ENCODE data around the gene ADARB2.
"Not testable (repeated sequence)": the region's sequence is repeated elsewhere in the genome, so short reads cannot be mapped to it uniquely, and the experiment has no call there.

Gene ADARB2

DNA sequence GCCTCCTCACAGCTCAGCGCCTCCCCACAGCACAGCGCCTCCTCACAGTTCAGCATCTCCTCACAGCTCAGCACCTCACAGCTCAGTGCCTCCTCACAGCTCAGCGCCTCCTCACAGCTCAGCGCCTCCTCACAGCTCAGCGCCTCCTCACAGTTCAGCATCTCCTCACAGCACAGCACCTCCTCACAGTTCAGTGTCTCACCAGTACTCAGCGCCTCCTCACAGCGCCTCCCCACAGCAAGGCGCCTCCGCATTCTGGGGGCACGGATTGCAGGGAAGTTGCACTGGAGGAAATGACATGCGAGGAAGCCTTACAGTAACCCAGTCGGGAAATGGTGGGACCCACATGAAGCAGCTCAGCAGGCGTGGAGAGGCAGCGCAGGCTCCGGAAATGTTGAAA is 409.6 kb downstream of the ADARB2 start:
- DNase-seq (ENCODE audit: low spot score), result no peak
- no peak for TF ChIP-seq CTCF (conservative IDR thresholded peaks at IDR 0.05; ENCODE audit: low read depth)
- CTCF ChIA-PET, result no interaction called here
- no peak overlapping the region for H3K27ac ChIP-seq
- POLR2A ChIA-PET (ENCODE audit: low non-redundant PET), result no interaction called here

GRCh38 chr10:1326514-1326913 is 410.8 kb downstream of the ADARB2 start:
- H3K27ac ChIP-seq; DNase-seq (ENCODE audit: low spot score); POLR2A ChIA-PET (ENCODE audit: low non-redundant PET): not testable (repeated sequence)
- CTCF ChIA-PET, result interaction anchor here (0.5 kb wide), 1 partner anchor 1410 kb away, joined by 3 read pairs; no protein-coding TSS in a partner anchor

DNA sequence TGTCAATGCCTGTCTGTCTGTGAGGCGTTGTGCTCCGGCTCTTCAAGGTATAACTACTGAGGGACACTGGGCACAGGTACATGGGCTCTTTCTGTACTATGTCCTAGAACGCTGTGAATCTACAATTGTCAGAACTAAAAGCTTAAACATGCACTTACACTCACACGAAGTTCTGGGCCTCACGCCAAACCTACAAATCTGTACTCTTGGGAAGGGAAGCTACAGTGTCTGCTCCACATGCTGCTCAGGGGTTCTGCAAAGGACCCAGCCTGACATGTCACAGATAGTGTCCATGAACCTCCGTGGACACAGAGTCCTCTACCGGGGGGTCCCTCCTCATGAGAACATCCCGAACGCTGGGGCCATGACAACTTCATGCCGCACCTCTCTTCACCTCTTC is 412.4 kb downstream of the ADARB2 start:
- no peak for TF ChIP-seq CTCF (conservative IDR thresholded peaks at IDR 0.05; ENCODE audit: low read depth)
- ChIA-PET CTCF (no interaction called here), POLR2A (ENCODE audit: low non-redundant PET) (no interaction called here)
- no peak for DNase-seq (ENCODE audit: low spot score)
- no peak overlapping the region for H3K27ac ChIP-seq

DNA sequence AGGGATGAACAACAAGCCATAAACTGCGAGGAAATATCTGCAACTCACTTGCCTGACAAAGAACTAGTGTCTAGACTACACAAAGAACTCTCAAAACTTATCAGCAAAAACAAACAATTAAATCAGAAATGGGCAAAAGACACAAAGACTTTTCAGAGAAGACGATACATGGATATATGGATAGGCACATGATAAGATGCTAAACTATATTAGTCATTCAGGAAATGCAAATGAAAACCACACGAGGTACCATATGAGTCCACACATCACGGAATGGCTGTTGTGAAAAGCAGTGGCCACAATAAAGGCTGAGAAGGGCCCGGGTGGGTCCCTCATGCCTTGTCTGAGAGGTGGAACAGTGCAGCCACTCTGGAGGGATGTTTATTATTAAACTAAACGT is 413.4 kb downstream of the ADARB2 start:
- no peak overlapping the region for H3K27ac ChIP-seq
- no peak for TF ChIP-seq CTCF (conservative IDR thresholded peaks at IDR 0.05; ENCODE audit: low read depth)
- DNase-seq (ENCODE audit: low spot score), result no peak
- CTCF ChIA-PET, result no interaction called here
- POLR2A ChIA-PET (ENCODE audit: low non-redundant PET), result no interaction called here

- DNase-seq (ENCODE audit: low spot score), result no peak
- ChIA-PET CTCF (no interaction called here), POLR2A (ENCODE audit: low non-redundant PET) (no interaction called here)
- no peak for TF ChIP-seq CTCF (conservative IDR thresholded peaks at IDR 0.05; ENCODE audit: low read depth)
- no peak overlapping the region for H3K27ac ChIP-seq
Observed at GRCh38 chr10:1320739-1321320, 416.5 kb downstream of the ADARB2 start.

- ChIA-PET CTCF (no interaction called here), POLR2A (ENCODE audit: low non-redundant PET) (no interaction called here)
- DNase-seq (ENCODE audit: low spot score), result no peak
- TF ChIP-seq CTCF (conservative IDR thresholded peaks at IDR 0.05; ENCODE audit: low read depth), result no peak
- no peak overlapping the region for H3K27ac ChIP-seq
Observed at GRCh38 chr10:1316809-1317143, 420.5 kb downstream of the ADARB2 start.

DNA sequence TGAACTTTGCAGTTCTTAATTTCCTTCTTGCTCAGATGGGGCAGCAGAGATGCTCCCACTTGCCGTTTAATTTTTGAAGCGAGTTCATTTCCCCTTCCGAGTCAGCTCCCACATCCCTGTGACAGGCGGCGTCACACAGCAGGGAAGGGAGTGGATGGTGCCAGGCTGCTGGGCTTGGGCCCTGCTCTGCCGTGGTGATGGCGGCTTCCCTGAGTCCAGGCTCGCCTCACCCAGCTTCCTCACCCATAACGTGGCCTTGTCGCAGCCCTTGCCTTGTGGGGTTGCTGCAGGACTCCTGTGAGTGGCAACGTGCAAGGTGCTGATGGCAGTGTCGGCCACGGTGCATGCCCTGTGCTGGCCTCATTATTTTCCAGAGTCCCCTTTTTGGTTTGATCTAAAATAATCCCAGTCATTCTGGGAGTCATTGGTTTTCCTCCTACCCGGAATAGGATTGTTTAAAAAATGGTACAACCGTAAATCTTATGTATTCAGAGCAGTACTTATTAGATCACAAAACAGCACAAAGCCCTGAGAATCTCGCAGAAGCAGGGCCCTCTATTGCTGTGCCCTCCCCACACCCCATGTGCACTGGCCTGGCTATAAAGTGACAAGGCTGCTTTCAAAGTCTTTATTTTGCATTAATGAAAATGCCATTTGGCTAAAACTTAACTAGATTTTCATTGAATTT is 421.1 kb downstream of the ADARB2 start:
- ChIA-PET CTCF (no interaction called here), POLR2A (ENCODE audit: low non-redundant PET) (no interaction called here)

More for the DNA sequence above, 421.1 kb downstream of the ADARB2 start:
- no peak overlapping the region for H3K27ac ChIP-seq
- DNase-seq (ENCODE audit: low spot score), result no peak
- no peak for TF ChIP-seq CTCF (conservative IDR thresholded peaks at IDR 0.05; ENCODE audit: low read depth)
